HTERT RPE-1 (cell line): ENCODE results near the gene MAPK9.
"Not testable (repeated sequence)": the region's sequence is repeated elsewhere in the genome, so short reads cannot be mapped to it uniquely, and the experiment has no call there.

Source experiments
- in situ Hi-C: fragments of 300-500 bp; cut with MboI; formaldehyde crosslinking; loops from 4 replicates; pipeline ENCODE4 v1.14.3; 2020; ENCODE audit warnings: low sequenced_read_pairs

MAPK9 gene

GRCh38 chr5:180328296-180329137 lies 36.6 kb upstream of the MAPK9 start:
- in situ Hi-C loops = no loop called here

GRCh38 chr5:180326989-180327565 lies 35.2 kb upstream of the MAPK9 start:
- in situ Hi-C loops = no loop called here

- in situ Hi-C loops = no loop called here
Measured at GRCh38 chr5:180324601-180324950, 32.7 kb upstream of the MAPK9 start.

GRCh38 chr5:180323941-180324600 lies 32.2 kb upstream of the MAPK9 start:
- in situ Hi-C loops = no loop called here

- in situ Hi-C loops = no loop called here
Measured at GRCh38 chr5:180323160-180323559, 31.3 kb upstream of the MAPK9 start.

- in situ Hi-C loops = no loop called here
Measured at GRCh38 chr5:180318456-180319089, 26.7 kb upstream of the MAPK9 start.

- in situ Hi-C loops = no loop called here
Measured at GRCh38 chr5:180316586-180316985, 24.7 kb upstream of the MAPK9 start.

GRCh38 chr5:180315762-180316212 lies 23.9 kb upstream of the MAPK9 start:
- in situ Hi-C loops = no loop called here

GRCh38 chr5:180313677-180314505 lies 22.0 kb upstream of the MAPK9 start:
- in situ Hi-C loops = no loop called here

- in situ Hi-C loops = no loop called here
Measured at GRCh38 chr5:180311216-180311615, 19.3 kb upstream of the MAPK9 start.

GRCh38 chr5:180306796-180307195 lies 14.9 kb upstream of the MAPK9 start:
- in situ Hi-C loops = no loop called here

GRCh38 chr5:180305481-180305880 lies 13.6 kb upstream of the MAPK9 start:
- in situ Hi-C loops = no loop called here

- in situ Hi-C loops = no loop called here
Measured at GRCh38 chr5:180304431-180305375, 12.8 kb upstream of the MAPK9 start.

GRCh38 chr5:180304016-180304292 lies 12.1 kb upstream of the MAPK9 start:
- in situ Hi-C loops = no loop called here

- in situ Hi-C loops = no loop called here
Measured at GRCh38 chr5:180303226-180304015, 11.5 kb upstream of the MAPK9 start.

GRCh38 chr5:180302256-180302655 lies 10.4 kb upstream of the MAPK9 start:
- in situ Hi-C loops = no loop called here

- in situ Hi-C loops = no loop called here
Measured at GRCh38 chr5:180301253-180301652, 9.4 kb upstream of the MAPK9 start.

- in situ Hi-C loops = no loop called here
Measured at GRCh38 chr5:180299526-180299925, 7.6 kb upstream of the MAPK9 start.

GRCh38 chr5:180299014-180299413 lies 7.1 kb upstream of the MAPK9 start:
- in situ Hi-C loops = not testable (repeated sequence)
